Measurements from ENCODE around the gene OR2V2.
A peak's percentile ranks its signal among the peaks of the same experiment; 100 is the strongest.
"Not testable (repeated sequence)": the region's sequence is repeated elsewhere in the genome, so short reads cannot be mapped to it uniquely, and the experiment has no call there.

OR2V2 gene

GRCh38 chr5:181168595-181169118, 21.3 kb downstream of the OR2V2 start:
- no peak for DNase-seq (ENCODE audit: low read depth in 2 of 2)

DNA sequence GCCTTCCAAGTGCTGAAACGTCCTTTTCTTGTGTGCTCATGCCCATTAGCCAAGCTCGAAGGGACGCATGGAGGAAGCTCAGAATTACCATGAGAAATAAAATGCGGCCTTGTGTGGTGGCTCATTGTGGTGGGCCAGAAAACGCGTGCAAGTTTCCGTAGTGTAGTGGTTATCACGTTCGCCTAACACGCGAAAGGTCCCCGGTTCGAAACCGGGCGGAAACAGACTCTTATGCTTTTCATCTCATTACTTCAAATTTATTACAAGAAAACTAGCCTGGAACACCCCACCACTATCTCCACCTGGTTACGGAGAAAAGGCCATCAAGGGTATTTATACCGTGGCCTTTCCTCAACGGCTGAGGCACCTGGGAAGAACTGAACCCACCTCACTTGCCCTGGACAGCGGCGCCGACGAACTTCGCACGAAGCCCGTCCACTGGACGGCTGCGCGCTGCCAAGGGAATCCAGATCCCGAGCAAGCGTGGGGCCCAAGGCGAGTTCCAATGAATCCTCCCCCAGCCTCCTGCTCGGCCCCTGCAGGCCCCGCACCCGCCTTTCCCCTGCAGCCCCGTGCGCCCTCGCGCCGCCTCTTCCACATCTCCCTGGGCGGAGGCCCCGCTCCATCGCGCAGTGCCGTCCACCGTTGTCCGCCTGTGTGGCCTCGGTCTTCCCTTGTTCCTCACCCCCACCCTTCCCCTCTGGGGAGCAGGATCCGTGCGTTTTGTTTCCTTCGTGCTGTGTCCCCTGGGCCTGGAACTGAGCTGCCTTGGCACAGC, 22.3 kb downstream of the OR2V2 start:
- DNase-seq (ENCODE audit: low read depth in 2 of 2), result peak; percentile 91 to 95

DNA sequence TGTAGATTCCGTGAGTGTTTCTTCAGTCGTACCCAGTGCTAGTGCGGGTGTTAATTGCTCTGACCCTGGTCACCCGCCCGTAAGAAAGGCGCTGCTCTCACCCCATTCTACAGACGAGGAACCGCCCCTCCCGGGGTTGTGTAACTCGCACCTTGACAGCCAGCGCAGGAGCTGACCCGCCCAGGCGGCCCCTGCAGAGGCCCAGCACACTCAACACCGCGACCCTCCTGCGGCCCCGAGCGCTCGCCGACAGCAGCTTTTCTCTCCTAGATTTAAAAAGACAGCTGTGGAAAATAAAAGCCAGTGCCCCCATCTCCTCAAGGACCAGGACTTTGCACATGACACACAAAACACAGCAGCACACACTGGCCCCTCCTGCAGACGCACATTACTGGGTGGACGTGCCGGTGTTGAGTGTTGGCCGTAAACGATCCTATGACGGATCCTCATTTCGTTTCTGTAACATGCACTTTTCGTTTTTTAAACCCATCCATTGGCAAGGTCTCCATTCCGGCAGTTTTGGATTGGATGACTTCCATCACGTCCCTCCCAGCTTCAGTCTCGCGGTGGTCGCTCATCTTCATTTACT, 22.9 kb downstream of the OR2V2 start:
- DNase-seq (ENCODE audit: low read depth in 2 of 2), result no peak

DNA sequence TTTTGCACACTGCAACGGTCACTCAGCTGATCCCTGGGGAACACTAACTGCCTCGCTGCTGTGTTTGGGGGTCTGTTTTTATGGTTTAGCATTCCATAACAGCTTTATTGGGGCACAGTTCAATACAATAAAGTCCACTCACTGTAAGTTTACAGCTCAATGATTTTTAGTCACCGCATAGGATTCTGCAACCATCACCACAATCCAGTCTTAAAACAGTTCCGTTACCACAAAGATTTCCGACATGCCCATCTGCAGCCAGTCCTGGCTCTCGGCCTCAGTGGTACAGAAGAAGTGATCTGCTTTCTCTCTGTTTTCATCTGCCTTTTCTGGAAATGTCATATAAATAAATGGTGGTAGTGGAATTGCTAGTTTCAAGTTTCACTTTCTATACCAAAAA, 23.6 kb downstream of the OR2V2 start:
- DNase-seq (ENCODE audit: low read depth in 2 of 2), result no peak

DNA sequence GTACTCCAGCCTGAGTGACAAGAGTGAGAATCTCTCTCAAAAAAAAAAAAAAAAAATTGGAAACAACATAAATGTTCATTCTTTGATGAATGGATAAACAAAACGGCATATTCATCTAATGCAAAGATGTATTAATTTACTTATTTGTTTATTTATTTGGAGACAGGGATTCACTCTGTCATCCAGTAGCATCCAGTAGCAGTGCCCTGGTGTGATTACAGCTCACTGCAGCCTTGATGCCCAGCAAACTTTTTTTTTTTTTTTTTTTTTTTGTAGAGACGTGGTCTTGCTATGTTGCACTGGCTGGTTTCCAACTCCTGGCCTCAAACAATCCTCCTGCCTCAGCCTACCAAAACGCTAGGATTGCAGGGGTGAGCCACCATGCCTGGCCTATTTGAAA, 24.4 kb downstream of the OR2V2 start:
- no peak for DNase-seq (ENCODE audit: low read depth in 2 of 2)

DNA sequence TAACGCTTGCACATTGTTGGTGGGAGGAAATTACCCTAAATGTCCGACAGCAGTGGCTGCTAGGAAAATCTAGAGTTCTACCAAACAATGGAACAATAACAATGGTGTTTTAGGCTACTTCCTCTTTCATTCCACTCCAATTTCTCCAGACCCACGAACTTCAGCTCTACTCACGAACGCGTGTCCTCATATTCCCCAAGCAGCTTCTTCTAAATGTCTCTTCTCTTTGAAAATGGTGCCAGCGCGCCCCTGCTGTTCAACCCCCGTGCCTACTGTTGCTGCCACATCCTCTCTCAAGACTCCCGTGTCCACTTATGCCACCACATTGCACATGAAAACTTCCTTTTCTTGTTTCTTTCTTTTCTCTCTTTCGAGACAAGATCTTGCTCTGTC, 25.6 kb downstream of the OR2V2 start:
- no peak for DNase-seq (ENCODE audit: low read depth in 2 of 2)

DNA sequence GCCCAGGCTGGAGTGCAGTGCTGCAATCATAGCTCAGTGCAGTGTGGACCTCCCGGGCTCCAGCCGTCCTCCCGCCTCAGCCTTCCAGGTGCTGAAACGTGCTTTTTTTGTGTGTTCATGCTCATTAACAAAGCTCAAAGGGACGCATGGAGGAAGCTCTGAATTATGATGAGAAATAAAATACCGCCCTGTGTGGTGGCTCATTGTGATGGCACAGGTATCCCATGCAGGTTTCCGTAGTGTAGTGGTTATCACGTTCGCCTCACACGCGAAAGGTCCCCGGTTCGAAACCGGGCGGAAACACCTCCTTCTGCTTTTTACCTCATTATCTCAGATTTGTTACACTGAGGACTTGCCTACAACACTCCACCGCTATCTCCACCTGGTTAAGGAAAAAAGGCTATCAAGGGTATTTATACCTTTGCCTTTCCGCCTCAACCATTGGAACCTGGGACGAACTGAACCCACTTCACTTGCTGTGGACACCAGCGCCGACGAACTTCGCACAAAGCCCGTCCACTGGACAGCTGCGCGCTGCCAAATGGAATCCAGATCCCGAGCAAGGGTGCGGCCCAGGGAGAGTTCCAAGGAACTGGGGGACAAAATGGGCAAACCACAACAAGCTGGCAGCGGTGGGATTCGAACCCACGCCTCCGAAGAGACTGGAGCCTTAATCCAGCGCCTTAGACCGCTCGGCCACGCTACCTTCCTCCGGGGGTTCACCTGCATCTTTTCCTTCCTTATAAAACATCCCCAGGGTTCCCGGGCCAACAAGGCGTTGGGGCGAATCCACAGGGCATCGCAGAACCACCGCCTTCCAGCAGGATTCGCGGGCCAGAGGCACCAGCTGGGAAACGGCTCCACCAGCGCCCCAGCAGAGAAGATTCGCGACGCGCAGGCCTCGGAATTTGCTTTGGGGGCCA, 26.3 kb downstream of the OR2V2 start:
- DNase-seq (ENCODE audit: low read depth in 2 of 2), result peak; percentile 78 to 81

DNA sequence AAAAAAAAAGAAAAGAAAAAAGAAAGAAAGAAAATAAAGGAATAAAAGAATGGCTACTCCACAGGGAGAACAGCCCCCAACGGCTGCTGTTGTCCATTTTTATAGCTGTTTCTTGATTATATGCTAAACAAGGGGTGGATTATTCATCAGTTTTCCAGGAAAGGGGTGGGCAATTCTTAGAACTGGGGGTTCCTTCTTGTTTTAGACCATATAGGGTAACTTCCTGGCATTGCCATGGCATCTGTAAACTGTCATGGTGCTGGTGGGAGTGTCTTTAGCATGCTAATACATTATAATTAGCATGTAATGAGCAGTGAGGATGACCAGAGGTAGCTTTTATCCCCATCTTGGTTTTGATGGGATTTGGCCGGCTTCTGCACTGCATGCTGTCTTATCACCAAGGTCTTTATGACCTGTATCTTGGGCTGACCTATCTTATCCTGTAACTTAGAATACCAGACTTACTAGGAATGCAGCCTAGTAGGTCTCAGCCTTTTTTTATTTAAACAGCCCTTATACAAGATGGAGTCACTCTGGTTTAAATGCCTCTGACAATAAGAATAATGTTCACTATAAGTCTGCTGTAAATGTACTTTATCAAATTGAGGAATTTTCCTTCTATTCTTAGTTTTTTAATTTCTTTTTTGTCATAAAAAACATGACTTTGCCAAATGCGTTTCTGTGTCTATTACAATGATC, 29.0 kb downstream of the OR2V2 start:
- no peak for DNase-seq (ENCODE audit: low read depth in 2 of 2)

GRCh38 chr5:181177559-181177958, 30.2 kb downstream of the OR2V2 start:
- not testable (repeated sequence) for DNase-seq (ENCODE audit: low read depth in 2 of 2)

GRCh38 chr5:181181650-181182565, 34.5 kb downstream of the OR2V2 start:
- no peak for DNase-seq (ENCODE audit: low read depth in 2 of 2)

GRCh38 chr5:181182651-181183050, 35.3 kb downstream of the OR2V2 start:
- DNase-seq (ENCODE audit: low read depth in 2 of 2), result no peak

DNA sequence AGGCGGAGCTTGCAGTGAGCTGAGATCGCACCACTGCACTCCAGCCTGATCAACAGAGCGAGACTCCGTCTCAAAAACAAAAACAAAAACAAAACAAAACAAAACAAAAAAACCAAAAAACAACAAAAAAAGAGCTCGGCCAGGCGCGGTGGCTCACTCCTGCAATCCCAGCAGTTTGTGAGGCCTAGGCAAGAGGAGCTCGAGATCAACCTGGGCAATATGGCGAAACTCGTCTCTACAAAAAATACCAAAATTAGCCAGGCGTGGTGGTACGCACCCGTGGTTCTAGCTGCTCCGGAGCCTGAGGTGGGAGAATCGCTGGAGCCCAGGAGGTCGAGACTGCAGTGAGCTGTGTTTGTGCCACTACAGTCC, 37.4 kb downstream of the OR2V2 start:
- no peak for DNase-seq (ENCODE audit: low read depth in 2 of 2)

- DNase-seq (ENCODE audit: low read depth in 2 of 2), result no peak
Measured at GRCh38 chr5:181185560-181185959, 38.2 kb downstream of the OR2V2 start.

DNA sequence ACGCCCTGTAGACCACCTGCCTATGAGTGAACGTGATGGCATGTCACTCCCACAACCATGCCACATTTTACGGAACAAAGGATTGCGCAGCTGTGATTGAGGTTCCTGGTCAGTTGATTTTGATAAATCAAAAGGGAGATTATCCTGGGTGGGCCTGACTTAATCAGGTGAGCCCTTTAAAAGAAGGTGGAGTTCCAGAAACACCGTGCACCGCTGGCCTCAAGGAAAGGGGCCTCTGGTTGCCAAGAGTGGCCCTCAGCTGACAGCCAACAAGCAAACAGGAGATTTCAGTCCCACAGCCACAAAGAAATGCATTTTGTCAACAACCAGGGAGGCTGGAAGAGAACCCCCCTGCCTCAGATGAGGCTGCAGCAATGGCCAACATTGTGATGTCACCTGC, 38.6 kb downstream of the OR2V2 start:
- no peak for DNase-seq (ENCODE audit: low read depth in 2 of 2)

DNA sequence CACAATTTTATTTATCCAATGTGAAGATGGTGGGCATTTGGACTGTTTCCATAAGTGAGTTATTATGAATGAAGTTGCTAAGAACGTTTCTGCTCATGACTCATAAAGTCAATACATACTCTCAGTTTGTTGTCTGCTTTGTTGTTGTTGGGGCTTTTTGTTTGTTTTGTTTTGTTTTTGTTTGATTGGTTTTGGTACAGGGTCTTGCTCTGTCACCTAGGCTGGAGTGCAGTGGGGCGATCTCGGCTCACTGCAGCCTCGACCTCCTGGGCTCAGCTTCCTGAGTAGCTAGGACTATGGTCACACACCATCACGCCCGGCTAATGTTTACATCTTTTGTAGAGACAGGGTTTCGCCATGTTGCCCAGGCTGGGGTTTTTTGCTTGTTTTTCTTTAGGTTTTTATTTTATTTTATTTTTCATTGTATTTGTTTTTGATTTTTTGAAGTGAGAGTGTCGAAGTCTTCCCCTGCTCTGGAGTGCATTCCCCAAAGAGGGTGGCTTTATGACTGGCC, 39.7 kb downstream of the OR2V2 start:
- DNase-seq (ENCODE audit: low read depth in 2 of 2), result no peak

- peak; percentile 59 to 84 for DNase-seq (ENCODE audit: low read depth in 2 of 2)
Measured at GRCh38 chr5:181187500-181188213, 40.3 kb downstream of the OR2V2 start.

DNA sequence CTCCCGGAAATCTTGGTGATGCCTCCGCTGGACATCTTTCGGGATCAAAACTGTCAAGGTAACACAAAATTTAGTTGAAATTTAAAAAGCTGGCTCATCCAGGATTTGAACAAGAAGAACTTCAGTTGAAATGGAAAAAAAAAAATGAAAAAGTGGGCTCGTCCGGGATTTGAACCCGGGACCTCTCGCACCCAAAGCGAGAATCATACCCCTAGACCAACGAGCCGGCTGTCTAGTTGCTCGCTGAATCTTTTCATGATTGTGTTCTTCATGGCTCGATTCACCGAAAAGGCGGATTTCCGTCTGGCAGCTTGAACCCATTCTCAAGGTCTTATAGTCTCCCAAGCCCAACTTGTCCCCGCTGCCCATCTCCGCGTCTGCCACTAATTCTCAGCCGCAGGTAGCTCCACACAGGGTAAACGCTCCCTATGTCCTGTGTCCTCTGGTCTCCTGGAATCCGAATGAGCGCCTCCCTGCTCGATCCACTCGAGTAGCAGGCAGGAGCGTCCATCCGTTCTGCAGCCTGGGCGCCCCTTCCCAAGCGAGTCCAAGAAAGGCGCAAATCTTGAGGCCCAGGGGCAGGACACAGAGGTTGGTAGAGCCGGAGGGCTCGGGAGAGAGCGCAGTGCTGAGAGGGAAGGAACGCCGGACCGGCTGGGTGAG, 41.4 kb downstream of the OR2V2 start:
- DNase-seq (ENCODE audit: low read depth in 2 of 2), result peak; percentile 76 to 80

DNA sequence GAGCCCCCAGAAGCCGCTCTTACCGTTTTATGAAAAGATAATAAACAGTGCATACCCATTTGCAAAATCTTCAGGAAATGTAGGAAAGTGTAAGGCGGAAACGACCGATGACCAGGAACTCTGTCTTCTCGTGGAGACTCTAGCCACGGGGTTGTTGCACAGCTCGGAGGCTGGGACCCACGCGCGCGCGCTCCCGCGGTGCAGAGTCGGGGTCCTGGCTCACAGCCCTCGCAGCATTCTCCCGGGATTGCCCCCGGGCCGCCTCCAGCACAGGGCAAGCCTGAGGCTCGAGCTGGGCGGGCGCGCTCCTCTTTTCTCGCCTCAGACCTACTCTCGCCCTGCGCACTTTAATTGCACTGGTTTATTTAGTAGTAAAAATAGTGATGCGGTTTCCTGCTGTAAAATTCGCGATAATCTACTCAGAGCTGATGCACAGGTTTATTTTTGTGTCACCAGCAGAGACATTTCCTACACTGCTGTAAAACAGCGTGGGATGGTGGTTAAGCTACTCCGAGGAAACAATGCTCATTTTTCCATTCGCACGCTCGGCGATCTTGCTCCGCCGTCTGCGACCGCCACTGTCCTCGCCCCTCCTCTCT, 42.1 kb downstream of the OR2V2 start:
- peak; percentile 43 to 46 for DNase-seq (ENCODE audit: low read depth in 2 of 2)

All from stimulated activated CD4-positive, alpha-beta T cell treated with anti-CD3 and anti-CD28 coated beads, Interleukin-12 subunit alpha, Interleukin-12 subunit beta, amount 100 ng/mL, for 24 hours (primary cell).